Parathyroid adenoma (tissue), 2 donors: ENCODE results near the gene ONECUT3.

Experiments
- H2AFZ ChIP-seq: fragments of 300-600 bp; sonication (generic); one replicate; pipeline ENCODE4 v1.7.0; 2017; ENCODE audit warnings: antibody characterized with exemption, mild to moderate bottlenecking
- H3K27ac ChIP-seq: fragments of 300-600 bp; sonication (generic); one replicate; pipeline ENCODE4 v1.7.0; 2017
- H3K27me3 ChIP-seq: fragments of 300-600 bp; sonication (generic); one replicate; pipeline ENCODE4 v1.7.0; 2017; ENCODE audit warnings: low read length; ENCODE audit not compliant: control insufficient read depth, insufficient read depth
- H3K36me3 ChIP-seq: fragments of 300-600 bp; sonication (generic); one replicate; pipeline ENCODE4 v1.7.0; 2017; ENCODE audit warnings: low read length; ENCODE audit not compliant: control insufficient read depth, insufficient read depth
- H3K4me1 ChIP-seq: fragments of 300-600 bp; sonication (generic); one replicate; pipeline ENCODE4 v1.7.0; 2017; ENCODE audit warnings: control low read depth
- H3K4me2 ChIP-seq: fragments of 300-600 bp; sonication (generic); one replicate; pipeline ENCODE4 v1.7.0; 2017; ENCODE audit warnings: low read length
- H3K4me3 ChIP-seq: fragments of 300-600 bp; sonication (generic); one replicate; pipeline ENCODE4 v1.7.0; 2017; ENCODE audit warnings: low read depth, low read length
- H3K79me2 ChIP-seq: fragments of 300-600 bp; sonication (generic); one replicate; pipeline ENCODE4 v1.7.0; 2017; ENCODE audit warnings: control low read depth
- H3K9ac ChIP-seq: fragments of 300-600 bp; sonication (generic); one replicate; pipeline ENCODE4 v1.7.0; 2017; ENCODE audit warnings: mild to moderate bottlenecking
- H3K9me3 ChIP-seq: fragments of 300-600 bp; sonication (generic); one replicate; pipeline ENCODE4 v1.7.0; 2017; ENCODE audit warnings: low read length; ENCODE audit not compliant: control insufficient read depth
- CTCF ChIP-seq: fragments of 300-600 bp; sonication (generic); IDR thresholded peaks from one replicate; pipeline ENCODE4 v1.7.0; 2017; ENCODE audit warnings: antibody characterized with exemption, mild to moderate bottlenecking
- donor health status: primary hyperparathyroidism.

The ONECUT3 gene

GRCh38 chr19:1751367-1752008, 1.8 kb upstream of the ONECUT3 start:
- TF ChIP-seq CTCF: no peak
- Histone ChIP-seq H3K4me3 (no peak overlapping the region), H3K4me1 (no peaks in the 10 kb centered on the region), H3K9ac (no peak overlapping the region), H3K79me2 (no peaks in the 10 kb centered on the region), H3K9me3 (no peaks in the 10 kb centered on the region), H3K4me2 (no peak overlapping the region), H3K36me3 (no peaks in the 10 kb centered on the region), H3K27ac (no peak overlapping the region), H2AFZ (no peak overlapping the region), H3K27me3 (peaks cover 32% of the 10 kb centered on the region)

GRCh38 chr19:1752009-1752756, 1.1 kb upstream of the ONECUT3 start:
- Histone ChIP-seq H2AFZ (no peak overlapping the region), H3K4me3 (no peak overlapping the region), H3K4me1 (no peaks in the 10 kb centered on the region), H3K9ac (no peak overlapping the region), H3K9me3 (no peaks in the 10 kb centered on the region), H3K36me3 (no peaks in the 10 kb centered on the region), H3K27ac (no peak overlapping the region), H3K79me2 (no peaks in the 10 kb centered on the region), H3K27me3 (peaks cover 35% of the 10 kb centered on the region), H3K4me2 (no peak overlapping the region)
- no peak for TF ChIP-seq CTCF

GRCh38 chr19:1754018-1754635, 821 bp downstream of the ONECUT3 start:
- no peaks in the 10 kb centered on the region for H3K36me3 ChIP-seq

GRCh38 chr19:1754636-1755466, 1.5 kb downstream of the ONECUT3 start:
- peaks cover 25% of the 10 kb centered on the region for H3K27me3 ChIP-seq
- H3K9me3 ChIP-seq: no peaks in the 10 kb centered on the region
- no peaks in the 10 kb centered on the region for H3K36me3 ChIP-seq
- no peaks in the 10 kb centered on the region for H3K4me1 ChIP-seq
- H3K79me2 ChIP-seq: no peaks in the 10 kb centered on the region
- no peak overlapping the region for H3K4me2 ChIP-seq
- H3K4me3 ChIP-seq: no peak overlapping the region
- no peak overlapping the region for H2AFZ ChIP-seq
- H3K27ac ChIP-seq: no peak overlapping the region
- H3K9ac ChIP-seq: no peak overlapping the region
- TF ChIP-seq CTCF: no peak

More at GRCh38 chr19:1754018-1754635, 821 bp downstream of the ONECUT3 start:
- Histone ChIP-seq H3K27ac (no peak overlapping the region), H3K4me3 (no peak overlapping the region), H3K9me3 (no peaks in the 10 kb centered on the region), H3K9ac (no peak overlapping the region), H3K27me3 (peaks cover 27% of the 10 kb centered on the region), H2AFZ (no peak overlapping the region), H3K4me2 (no peak overlapping the region), H3K79me2 (no peaks in the 10 kb centered on the region), H3K4me1 (no peaks in the 10 kb centered on the region)
- no peak for TF ChIP-seq CTCF
